HL-60 (cell line): Measurements from ENCODE around the gene LGR6.

Experiments
- CTCF ChIP-seq: IDR thresholded peaks from one replicate; pipeline ENCODE4 v1.5.1; 2011; ENCODE audit warnings: low read length, control low read depth, inconsistent platforms; ENCODE audit not compliant: insufficient read depth
- POLR2AphosphoS5 ChIP-seq: IDR thresholded peaks from 2 replicates; pipeline ENCODE4 v1.6.1; 2012; ENCODE audit warnings: low read depth

DNA sequence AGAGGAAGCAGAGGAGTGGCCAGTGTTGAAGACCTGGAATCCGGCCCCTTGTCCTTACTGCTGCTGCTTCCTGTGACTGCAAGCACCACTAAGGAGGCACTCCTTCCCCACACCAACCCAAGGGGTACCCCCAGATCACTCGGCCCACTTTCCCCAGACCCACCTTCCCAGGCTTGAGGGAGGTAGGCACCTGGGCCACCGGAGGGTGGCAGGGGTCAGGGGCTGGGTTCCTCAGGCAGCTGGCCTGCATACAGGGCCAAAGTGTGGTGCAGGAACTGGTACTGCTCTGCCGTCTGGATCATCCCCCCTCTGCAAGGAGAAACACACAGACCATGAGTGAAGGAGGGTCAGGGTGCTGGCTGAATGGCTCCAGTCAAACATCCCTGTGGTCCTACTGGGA lies 45.2 kb upstream of the LGR6 start:
- TF ChIP-seq CTCF (no peak), POLR2AphosphoS5 (no peak)
